Lung (tissue), 12 donors: ENCODE data around the gene MYH13. TPM values are rescaled to one million over a fixed set of nuclear protein-coding genes. Genes with fewer than 3 reads are reported as not detected.

Experiments
- ATAC-seq: fragments of 200-7000 bp; cut with Tn5 transposase; one replicate; pipeline ENCODE4 v1.9.1; 2020; ENCODE audit warnings: moderate number of reproducible peaks; ENCODE audit not compliant: insufficient read depth, low FRiP score
- DNase-seq, 3 donors: peaks; one replicate each; pipeline ENCODE4 v3.0.0-alpha.2; 2013 to 2017
- H3K27ac ChIP-seq, 2 donors: one replicate each; pipeline ENCODE4 v1.5.1; 2013; ENCODE audit warnings: mild to moderate bottlenecking in 2 of 2, moderate library complexity in 2 of 2, control low read depth in 1 of 2, inconsistent platforms in 1 of 2, low read depth in 1 of 2, low read length in 1 of 2
- H3K27me3 ChIP-seq, 3 donors: one replicate each; pipeline ENCODE4 v1.5.1; 2013; ENCODE audit warnings: low read length in 2 of 3; ENCODE audit not compliant: control insufficient read depth in 3 of 3, insufficient read depth in 3 of 3
- H3K36me3 ChIP-seq, 4 donors: one replicate each; pipeline ENCODE4 v1.5.1; 2013; ENCODE audit warnings: low read length in 4 of 4, mild to moderate bottlenecking in 1 of 4, moderate library complexity in 1 of 4; ENCODE audit not compliant: control insufficient read depth in 4 of 4, insufficient read depth in 4 of 4
- H3K4me1 ChIP-seq, 5 donors: one replicate each; pipeline ENCODE4 v1.5.1; 2013; ENCODE audit warnings: low read length in 5 of 5, mild to moderate bottlenecking in 2 of 5, moderate library complexity in 1 of 5; ENCODE audit not compliant: control insufficient read depth in 5 of 5, insufficient read depth in 5 of 5
- H3K4me3 ChIP-seq: one replicate; pipeline ENCODE4 v1.5.1; 2013; ENCODE audit warnings: mild to moderate bottlenecking, control low read depth, moderate library complexity
- H3K9ac ChIP-seq, 2 donors: one replicate each; pipeline ENCODE4 v1.5.1; 2013; ENCODE audit warnings: low read length in 2 of 2, control low read depth in 1 of 2; ENCODE audit not compliant: insufficient read depth in 1 of 2
- H3K9me3 ChIP-seq, 4 donors: one replicate each; pipeline ENCODE4 v1.5.1; 2013; ENCODE audit warnings: low read length in 3 of 4, mild to moderate bottlenecking in 1 of 4, moderate library complexity in 1 of 4; ENCODE audit not compliant: control insufficient read depth in 4 of 4, insufficient read depth in 3 of 4
- CTCF ChIP-seq: IDR thresholded peaks from 2 replicates; pipeline ENCODE4 v1.5.1; 2012; ENCODE audit warnings: mild to moderate bottlenecking; ENCODE audit errors: control extremely low read depth, extremely low read depth
- WGBS, 2 donors: extraction: QIAGEN DNeasy Blood & Tissue Kit; methylation state at CpG; one replicate each; pipeline ENCODE4 v1.1.7; 2013; 5-methylcytosine and 5-hydroxymethylcytosine counted together
- polyA plus RNA-seq, 2 donors: library from polyadenylated mRNA; stranded (reverse); fragments of 200-250 nt; gene quantifications; one replicate each; pipeline ENCODE4 v1.2.1, GENCODE V29; 2013
- total RNA-seq, 2 donors: library from RNA; depleted of rRNA in 1 of 2; stranded (reverse); fragments of >200 nt in 1 of 2; gene quantifications; one replicate each; pipeline ENCODE4 v1.2.1, GENCODE V29; 2014 to 2021
- donor health status: control.
- donor health status: control.
- donor health status: Bipolar disorder and iron deficiency.
- donor health status: healthy.
- donor health status: DM: yes; HTN: yes; CAD: no.

The MYH13 gene
- total and polyA plus RNA-seq, 4 donors = 0.02 TPM; not detected in 3

GRCh38 chr17:10306585-10306984 lies 66.2 kb downstream of the MYH13 start:
- Histone ChIP-seq H3K4me1 (no peaks in the 10 kb centered on the region), H3K27me3 (no peaks in the 10 kb centered on the region), H3K36me3 (no peaks in the 10 kb centered on the region), H3K27ac (no peak overlapping the region), H3K4me3 (no peak overlapping the region), H3K9ac (no peak overlapping the region), H3K9me3 (peaks cover 0 to 3% (median 0%) of the 10 kb centered on the region in 4 donors)
- 87% methylated on average over 5 of the region's 5 CpGs for WGBS, 2 donors
- TF ChIP-seq CTCF = no peak
- ATAC-seq (no peak), DNase-seq (no peak)

- no peak for TF ChIP-seq CTCF
- no peak for ATAC-seq
- DNase-seq = no peak
These were observed 67.4 kb downstream of the MYH13 start for GRCh38 chr17:10305398-10305797.

GRCh38 chr17:10304758-10305300 lies 68.0 kb downstream of the MYH13 start:
- no peak for TF ChIP-seq CTCF
- no peak for ATAC-seq
- DNase-seq = no peak
- Histone ChIP-seq H3K9me3 (peaks cover 0 to 3% (median 0%) of the 10 kb centered on the region in 4 donors), H3K4me3 (no peak overlapping the region), H3K9ac (no peak overlapping the region), H3K36me3 (no peaks in the 10 kb centered on the region), H3K27me3 (no peaks in the 10 kb centered on the region), H3K4me1 (no peaks in the 10 kb centered on the region), H3K27ac (no peak overlapping the region)
- 91 to 92% methylated on average over 4 of the region's 4 CpGs for WGBS, 2 donors

More at GRCh38 chr17:10305398-10305797, 67.4 kb downstream of the MYH13 start:
- WGBS, 2 donors = 50 to 67% methylated on average over 3 of the region's 3 CpGs
- Histone ChIP-seq H3K4me3 (no peak overlapping the region), H3K9me3 (peaks cover 0 to 3% (median 0%) of the 10 kb centered on the region in 4 donors), H3K36me3 (no peaks in the 10 kb centered on the region), H3K9ac (no peak overlapping the region), H3K4me1 (no peaks in the 10 kb centered on the region), H3K27me3 (no peaks in the 10 kb centered on the region), H3K27ac (no peak overlapping the region)

GRCh38 chr17:10297691-10298090 lies 75.1 kb downstream of the MYH13 start:
- Histone ChIP-seq H3K36me3 (no peaks in the 10 kb centered on the region), H3K27ac (no peak overlapping the region), H3K4me3 (no peak overlapping the region), H3K4me1 (no peaks in the 10 kb centered on the region), H3K9me3 (no peaks in the 10 kb centered on the region), H3K27me3 (no peaks in the 10 kb centered on the region), H3K9ac (no peak overlapping the region)
- 96 to 99% methylated on average over 3 of the region's 3 CpGs for WGBS, 2 donors
- no peak for TF ChIP-seq CTCF
- ATAC-seq (no peak), DNase-seq (no peak)
